Right atrium auricular region (tissue), 2 donors: Measurements from ENCODE around the gene DMD. TPM values are rescaled to one million over a fixed set of nuclear protein-coding genes. Genes with fewer than 3 reads are reported as not detected.

Source experiments
- DNase-seq: peaks from one replicate; pipeline ENCODE4 v3.0.0-alpha.2; 2019; ENCODE audit warnings: low spot score
- H3K27ac ChIP-seq, 2 donors: fragments of 200-600 bp; sonication (generic); 1 replicate in 1 of 2; 2 replicates in 1 of 2; pipeline ENCODE4 v1.5.1; 2016 to 2019
- H3K27me3 ChIP-seq, 2 donors: fragments of 200-600 bp; sonication (generic); one replicate each; pipeline versions ENCODE4 v1.5.1 to v1.6.0; 2017 to 2019
- H3K36me3 ChIP-seq: fragments of 200-600 bp; sonication (generic); one replicate; pipeline ENCODE4 v1.5.1; 2016
- H3K4me1 ChIP-seq, 2 donors: fragments of 200-600 bp; sonication (generic); one replicate each; pipeline versions ENCODE4 v1.5.1 to v1.6.0; 2017 to 2019
- H3K4me3 ChIP-seq, 2 donors: fragments of 200-600 bp; sonication (generic); 1 replicate in 1 of 2; 2 replicates in 1 of 2; pipeline ENCODE4 v1.5.1; 2017 to 2019; ENCODE audit warnings: mild to moderate bottlenecking in 1 of 2, moderate library complexity in 1 of 2
- H3K9me3 ChIP-seq, 2 donors: fragments of 200-600 bp; sonication (generic); one replicate each; pipeline ENCODE4 v1.5.1; 2019
- CTCF ChIP-seq, 2 donors: fragments of 200-600 bp; sonication (generic); IDR thresholded peaks; one replicate each; pipeline ENCODE4 v1.5.1; 2019; ENCODE audit warnings: antibody characterized with exemption in 2 of 2
- total RNA-seq, 2 donors: library from RNA; depleted of rRNA; stranded (reverse); fragments of >200 nt; gene quantifications; one replicate each; pipeline ENCODE4 v1.1.0, GENCODE V29; 2016

Gene DMD
- total RNA-seq, 2 donors from 2014 or later: 111 to 135 TPM

GRCh38 chrX:33065415-33065814 is 145.9 kb downstream of the DMD start:
- no peak for TF ChIP-seq CTCF (IDR thresholded peaks at IDR 0.05)
- Histone ChIP-seq H3K36me3 (no peaks in the 10 kb centered on the region), H3K9me3 (no peaks in the 10 kb centered on the region), H3K27me3 (no peaks in the 10 kb centered on the region), H3K27ac (no peak overlapping the region), H3K4me1 (no peaks in the 10 kb centered on the region), H3K4me3 (no peak overlapping the region)
- no peak for DNase-seq

GRCh38 chrX:33062041-33062440 is 149.3 kb downstream of the DMD start:
- no peak overlapping the region for H3K27ac ChIP-seq
- H3K4me1 ChIP-seq: no peaks in the 10 kb centered on the region
- no peaks in the 10 kb centered on the region for H3K9me3 ChIP-seq
- no peaks in the 10 kb centered on the region for H3K27me3 ChIP-seq
- H3K4me3 ChIP-seq: no peak overlapping the region
- H3K36me3 ChIP-seq: no peaks in the 10 kb centered on the region
- TF ChIP-seq CTCF (IDR thresholded peaks at IDR 0.05): no peak
- no peak for DNase-seq

- no peak for DNase-seq
- TF ChIP-seq CTCF (IDR thresholded peaks at IDR 0.05): no peak
- Histone ChIP-seq H3K27me3 (no peaks in the 10 kb centered on the region), H3K4me3 (no peak overlapping the region), H3K36me3 (no peaks in the 10 kb centered on the region), H3K27ac (no peak overlapping the region), H3K9me3 (no peaks in the 10 kb centered on the region), H3K4me1 (no peaks in the 10 kb centered on the region)
These were observed 158.3 kb downstream of the DMD start for GRCh38 chrX:33053001-33053400.

- no peaks in the 10 kb centered on the region for H3K27me3 ChIP-seq
- H3K4me3 ChIP-seq: no peak overlapping the region
- H3K27ac ChIP-seq: no peak overlapping the region
- no peaks in the 10 kb centered on the region for H3K9me3 ChIP-seq
- TF ChIP-seq CTCF (IDR thresholded peaks at IDR 0.05): no peak
- H3K4me1 ChIP-seq: no peaks in the 10 kb centered on the region
- no peaks in the 10 kb centered on the region for H3K36me3 ChIP-seq
- DNase-seq: no peak
These were observed 165.5 kb downstream of the DMD start for GRCh38 chrX:33045882-33046281.

- DNase-seq: no peak
- Histone ChIP-seq H3K36me3 (no peaks in the 10 kb centered on the region), H3K27me3 (no peaks in the 10 kb centered on the region), H3K4me1 (no peaks in the 10 kb centered on the region), H3K27ac (no peak overlapping the region), H3K4me3 (no peak overlapping the region), H3K9me3 (no peaks in the 10 kb centered on the region)
- no peak for TF ChIP-seq CTCF (IDR thresholded peaks at IDR 0.05)
These were observed 166.1 kb downstream of the DMD start for GRCh38 chrX:33045245-33045644.

- no peak for DNase-seq
These were observed 170.2 kb downstream of the DMD start for GRCh38 chrX:33041141-33041540.

More at GRCh38 chrX:33041141-33041540, 170.2 kb downstream of the DMD start:
- H3K36me3 ChIP-seq: no peaks in the 10 kb centered on the region
- H3K4me1 ChIP-seq: no peaks in the 10 kb centered on the region
- H3K27me3 ChIP-seq: no peaks in the 10 kb centered on the region
- H3K27ac ChIP-seq: no peak overlapping the region
- H3K9me3 ChIP-seq: no peaks in the 10 kb centered on the region
- H3K4me3 ChIP-seq: no peak overlapping the region
- no peak for TF ChIP-seq CTCF (IDR thresholded peaks at IDR 0.05)
